Common myeloid progenitor, CD34-positive (primary cell): ENCODE results near the gene CILP2.

Source experiments
- CTCF ChIA-PET: fragments of 350-600 bp; sonication (Branson Sonifier 250); formaldehyde crosslinking; loops from one replicate; lab custom pipeline; 2021; ENCODE audit warnings: antibody characterized with exemption; lab: Charles Lee
- POLR2A ChIA-PET: fragments of 350-600 bp; sonication (Branson Sonifier 250); formaldehyde crosslinking; loops from one replicate; lab custom pipeline; 2021; ENCODE audit warnings: antibody characterized with exemption; lab: Charles Lee
- DNase-seq, 3 donors: peaks; one replicate each; pipeline versions ENCODE4 v3.0.0 to v3.0.0-alpha.2; 2013
- H3K27ac ChIP-seq, 2 experiments: 1 replicate in 1 of 2; 2 replicates in 1 of 2; pipeline ENCODE4 v1.7.0; 2013; ENCODE audit warnings: inconsistent platforms in 2 of 2, low read length in 2 of 2, mild to moderate bottlenecking in 2 of 2, low read depth in 1 of 2, moderate library complexity in 1 of 2; ENCODE audit not compliant: severe bottlenecking in 2 of 2, insufficient read depth in 1 of 2, poor library complexity in 1 of 2
- H3K27me3 ChIP-seq, 5 experiments: replicated peaks in 2 of 5; 1 replicate in 3 of 5; 2 replicates in 2 of 5; pipeline versions ENCODE4 v1.6.1 to v1.7.0; 2013; ENCODE audit warnings: low read length in 4 of 5, mild to moderate bottlenecking in 2 of 5, moderate library complexity in 2 of 5, inconsistent platforms in 1 of 5; ENCODE audit not compliant: insufficient read depth in 5 of 5, control insufficient read depth in 4 of 5
- H3K36me3 ChIP-seq, 4 experiments: 1 replicate in 2 of 4; 2 replicates in 2 of 4; pipeline versions ENCODE4 v1.6.1 to v1.7.0; 2013; ENCODE audit warnings: low read length in 3 of 4, control low read depth in 1 of 4, mild to moderate bottlenecking in 1 of 4; ENCODE audit not compliant: control insufficient read depth in 4 of 4, insufficient read depth in 4 of 4
- H3K4me1 ChIP-seq, 4 experiments: 1 replicate in 3 of 4; 2 replicates in 1 of 4; pipeline versions ENCODE4 v1.6.1 to v1.7.1; 2013; ENCODE audit warnings: low read length in 3 of 4, mild to moderate bottlenecking in 3 of 4, control low read depth in 1 of 4, inconsistent platforms in 1 of 4, moderate library complexity in 1 of 4; ENCODE audit not compliant: control insufficient read depth in 4 of 4, insufficient read depth in 4 of 4; ENCODE audit errors: control extremely low read depth in 1 of 4
- H3K4me3 ChIP-seq, 7 experiments: 1 replicate in 4 of 7; 2 replicates in 3 of 7; pipeline versions ENCODE4 v1.5.1 to v1.7.0; 2013; ENCODE audit warnings: mild to moderate bottlenecking in 7 of 7, low read length in 6 of 7, moderate library complexity in 6 of 7, inconsistent platforms in 2 of 7, low read depth in 2 of 7, control low read depth in 1 of 7; ENCODE audit not compliant: insufficient read depth in 4 of 7, control insufficient read depth in 1 of 7; ENCODE audit errors: extremely low read depth in 1 of 7
- H3K9me3 ChIP-seq, 5 experiments: 1 replicate in 4 of 5; 2 replicates in 1 of 5; pipeline versions ENCODE4 v1.6.1 to v1.7.1; 2013; ENCODE audit warnings: low read length in 4 of 5, mild to moderate bottlenecking in 2 of 5, inconsistent platforms in 1 of 5, low read depth in 1 of 5, moderate library complexity in 1 of 5; ENCODE audit not compliant: control insufficient read depth in 4 of 5, insufficient read depth in 2 of 5; ENCODE audit errors: control extremely low read depth in 1 of 5
- WGBS: methylation state at CpG from one replicate; pipeline ENCODE4 v1.1.5; 2013; ENCODE audit not compliant: insufficient coverage; 5-methylcytosine and 5-hydroxymethylcytosine counted together

Gene CILP2

GRCh38 chr19:19530889-19531288 is 7.2 kb upstream of the CILP2 start:
- ChIA-PET CTCF (interaction anchor here (0.5 to 3.4 kb wide), 13 partner anchors 9 to 456 kb away, joined by 3 to 29 read pairs (median 5); partner anchors contain the start of gene GMIP), POLR2A (interaction anchor here (0.6 kb wide), 1 partner anchor 421 kb away, joined by 4 read pairs; no protein-coding TSS in a partner anchor)
- Histone ChIP-seq H3K27me3 (no peaks in the 10 kb centered on the region), H3K9me3 (no peaks in the 10 kb centered on the region), H3K36me3 (peaks cover 0 to 32% (median 19%) of the 10 kb centered on the region in 4 experiments), H3K27ac (no peak overlapping the region), H3K4me3 (no peak overlapping the region), H3K4me1 (peaks cover 0 to 13% (median 9%) of the 10 kb centered on the region in 4 experiments)
- no peak for DNase-seq
- 99% methylated on average over 3 of the region's 4 CpGs for WGBS

- 38% methylated on average over 43 of the region's 48 CpGs for WGBS
- POLR2A ChIA-PET = interaction anchor here (1.5 kb wide), 1 partner anchor 112 kb away, joined by 6 read pairs; the partner anchor contains the start of gene GMIP
- Histone ChIP-seq H3K27ac (no peak overlapping the region), H3K4me3 (no peak overlapping the region), H3K4me1 (peaks cover 0 to 6% (median 2%) of the 10 kb centered on the region in 4 experiments), H3K9me3 (no peaks in the 10 kb centered on the region), H3K27me3 (peaks cover 0 to 4% (median under 1%) of the 10 kb centered on the region in 5 experiments), H3K36me3 (peaks cover 0 to 28% (median 15%) of the 10 kb centered on the region in 4 experiments)
- DNase-seq = peak; percentile 57 to 76 (median 71)
- CTCF ChIA-PET = interaction anchor here (0.7 to 3.4 kb wide), 24 partner anchors 9 to 431 kb away, joined by 3 to 29 read pairs (median 5); partner anchors contain the start of gene GMIP
These were observed 5.9 kb upstream of the CILP2 start for GRCh38 chr19:19531951-19532805.

- H3K27me3 ChIP-seq = peaks cover 0 to 13% (median 6%) of the 10 kb centered on the region in 5 experiments
- CTCF ChIA-PET = interaction anchor here (0.7 to 3.4 kb wide), 20 partner anchors 8 to 430 kb away, joined by 3 to 29 read pairs (median 5); partner anchors contain the start of gene GMIP
- POLR2A ChIA-PET = interaction anchor here (1.5 kb wide), 1 partner anchor 111 kb away, joined by 6 read pairs; the partner anchor contains the start of gene GMIP
- 84% methylated on average over 9 of the region's 14 CpGs for WGBS
- H3K36me3 ChIP-seq = peaks cover 0 to 19% (median 10%) of the 10 kb centered on the region in 4 experiments
- no peaks in the 10 kb centered on the region for H3K9me3 ChIP-seq
- no peak overlapping the region for H3K4me3 ChIP-seq
- DNase-seq = no peak
- H3K27ac ChIP-seq = no peak overlapping the region
- H3K4me1 ChIP-seq = peaks cover 0 to 11% (median 3%) of the 10 kb centered on the region in 4 experiments
These were observed 5.0 kb upstream of the CILP2 start for GRCh38 chr19:19532806-19533701.

GRCh38 chr19:19533841-19534240 is 4.2 kb upstream of the CILP2 start:
- peaks cover 0 to 12% (median 6%) of the 10 kb centered on the region in 4 experiments for H3K36me3 ChIP-seq
- peaks cover 0 to 21% (median 11%) of the 10 kb centered on the region in 5 experiments for H3K27me3 ChIP-seq
- no peak overlapping the region for H3K27ac ChIP-seq
- H3K4me3 ChIP-seq = no peak overlapping the region
- peaks cover 0 to 19% (median 11%) of the 10 kb centered on the region in 4 experiments for H3K4me1 ChIP-seq
- ChIA-PET CTCF (interaction anchor here (3.1 to 3.2 kb wide), 2 partner anchors 12 to 20 kb away, joined by 11 to 29 read pairs; no protein-coding TSS in a partner anchor), POLR2A (no interaction called here)
- H3K9me3 ChIP-seq = no peaks in the 10 kb centered on the region
- 98% methylated on average over 6 of the region's 6 CpGs for WGBS
- no peak for DNase-seq

- 94% methylated on average over 26 of the region's 27 CpGs for WGBS
- ChIA-PET CTCF (interaction anchor here (0.6 to 2.7 kb wide), 3 partner anchors 19 to 109 kb away, joined by 3 to 13 read pairs (median 4); partner anchors contain the start of gene GMIP), POLR2A (no interaction called here)
These were observed 3.4 kb upstream of the CILP2 start for GRCh38 chr19:19534556-19535265.

More at GRCh38 chr19:19534556-19535265, 3.4 kb upstream of the CILP2 start:
- H3K27me3 ChIP-seq = peaks cover 0 to 30% (median 16%) of the 10 kb centered on the region in 5 experiments
- H3K36me3 ChIP-seq = peaks cover 0 to 4% (median 1%) of the 10 kb centered on the region in 4 experiments
- H3K27ac ChIP-seq = no peak overlapping the region
- no peaks in the 10 kb centered on the region for H3K9me3 ChIP-seq
- H3K4me3 ChIP-seq = no peak overlapping the region
- no peak for DNase-seq
- peaks cover 0 to 20% (median 13%) of the 10 kb centered on the region in 4 experiments for H3K4me1 ChIP-seq
